Mesendoderm (in vitro differentiated cells): ENCODE data around the gene GCN1.

Experiments used
- DNase-seq: peaks from one replicate; pipeline ENCODE4 v3.0.0; 2013
- H2AK5ac ChIP-seq: 2 replicates; pipeline ENCODE4 v1.6.1; 2013; ENCODE audit warnings: low read length, inconsistent platforms
- H2BK120ac ChIP-seq: 2 replicates; pipeline ENCODE4 v1.6.1; 2013; ENCODE audit warnings: low read depth, mild to moderate bottlenecking, low read length, moderate library complexity, mixed read lengths
- H2BK15ac ChIP-seq: replicated peaks from 2 replicates; pipeline ENCODE4 v1.6.1; 2013; ENCODE audit warnings: low read depth, mild to moderate bottlenecking, moderate library complexity
- H2BK5ac ChIP-seq: 2 replicates; pipeline ENCODE4 v1.6.1; 2013; ENCODE audit warnings: low read length, inconsistent platforms
- H3K18ac ChIP-seq: 2 replicates; pipeline ENCODE4 v1.6.1; 2013; ENCODE audit warnings: mild to moderate bottlenecking, low read length, mixed read lengths
- H3K23ac ChIP-seq: one replicate; pipeline ENCODE4 v1.6.1; 2013; ENCODE audit warnings: low read length
- H3K27ac ChIP-seq: 2 replicates; pipeline ENCODE4 v1.5.1; 2013; ENCODE audit warnings: low read depth, mild to moderate bottlenecking, inconsistent platforms, low read length, moderate library complexity
- H3K27me3 ChIP-seq: 2 replicates; pipeline ENCODE4 v1.6.1; 2013; ENCODE audit warnings: low read length, control low read depth, mild to moderate bottlenecking, inconsistent platforms; ENCODE audit not compliant: insufficient read depth, poor library complexity
- H3K36me3 ChIP-seq: 2 replicates; pipeline ENCODE4 v1.6.1; 2013; ENCODE audit warnings: low read length, inconsistent platforms; ENCODE audit not compliant: control insufficient read depth, insufficient read depth
- H3K4ac ChIP-seq: one replicate; pipeline ENCODE4 v1.6.1; 2013; ENCODE audit warnings: low read depth, mild to moderate bottlenecking, low read length, moderate library complexity
- H3K4me1 ChIP-seq: 2 replicates; pipeline ENCODE4 v1.6.1; 2013; ENCODE audit warnings: low read depth, low read length, inconsistent platforms; ENCODE audit not compliant: control insufficient read depth
- H3K4me2 ChIP-seq: 2 replicates; pipeline ENCODE4 v1.6.1; 2013; ENCODE audit warnings: low read length
- H3K4me3 ChIP-seq: 2 replicates; pipeline ENCODE4 v1.5.1; 2013; ENCODE audit warnings: mild to moderate bottlenecking, low read length
- H3K56ac ChIP-seq: one replicate; pipeline ENCODE4 v1.6.1; 2013; ENCODE audit warnings: low read length
- H3K79me1 ChIP-seq: 2 replicates; pipeline ENCODE4 v1.6.1; 2013; ENCODE audit warnings: low read length, inconsistent platforms
- H3K79me2 ChIP-seq: 2 replicates; pipeline ENCODE4 v1.6.1; 2013; ENCODE audit warnings: mild to moderate bottlenecking, low read length; ENCODE audit not compliant: control insufficient read depth, insufficient read depth
- H3K9ac ChIP-seq: 2 replicates; pipeline ENCODE4 v1.6.1; 2013; ENCODE audit warnings: low read length, inconsistent platforms
- H4K5ac ChIP-seq: one replicate; pipeline ENCODE4 v1.6.1; 2013; ENCODE audit warnings: low read length
- H4K8ac ChIP-seq: one replicate; pipeline ENCODE4 v1.6.1; 2013; ENCODE audit warnings: low read depth, mild to moderate bottlenecking, control low read depth, low read length, moderate library complexity
- WGBS: extraction: QIAGEN DNeasy Blood & Tissue Kit; methylation state at CpG from one replicate; pipeline ENCODE4 v1.1.7; 2013; ENCODE audit warnings: low lambda C conversion rate, missing lambda C conversion rate; ENCODE audit not compliant: insufficient coverage; ENCODE audit errors: extremely low coverage; 5-methylcytosine and 5-hydroxymethylcytosine counted together

Gene GCN1

DNA sequence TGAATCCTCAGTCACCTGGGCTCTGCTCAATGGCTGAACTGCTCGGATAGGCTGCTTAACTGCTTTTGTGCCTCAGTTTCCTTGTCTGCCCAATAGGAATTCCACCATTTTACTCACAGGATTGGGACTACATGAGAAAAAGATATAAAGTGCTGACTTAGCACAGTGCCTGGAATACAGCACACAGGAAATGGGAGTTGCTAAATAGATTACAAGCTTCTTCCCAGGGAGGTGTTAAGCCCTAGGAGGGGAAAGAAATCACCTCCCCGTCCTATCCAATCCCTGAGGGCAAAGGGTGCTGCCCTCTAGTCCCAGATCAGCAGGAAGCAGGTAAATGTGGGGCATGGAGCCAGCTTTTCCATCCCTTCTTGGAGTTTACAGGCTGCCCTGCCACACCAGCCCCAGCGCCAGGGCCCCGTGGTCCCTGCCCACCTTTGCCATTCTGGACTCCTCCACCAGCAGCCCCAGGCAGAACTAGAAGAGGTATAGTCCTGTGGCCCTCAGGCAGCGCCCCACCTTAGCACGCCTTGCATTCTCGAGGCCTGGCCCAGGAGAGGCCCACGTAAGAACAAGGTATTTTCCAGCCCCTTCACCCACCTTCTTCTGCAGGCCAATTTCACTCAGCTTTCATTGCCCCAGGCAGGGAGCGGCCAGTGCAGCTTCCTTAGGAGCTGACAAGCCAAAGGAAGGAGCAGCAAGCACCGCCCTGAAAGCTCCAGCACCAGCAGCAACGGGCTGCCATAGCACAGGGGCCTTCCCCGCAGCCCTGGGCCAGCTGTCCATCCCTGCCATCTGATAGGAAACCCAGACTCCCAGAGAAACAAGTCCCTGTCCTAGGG lies 35.2 kb upstream of the GCN1 start:
- Histone ChIP-seq H2AK5ac (peak overlapping the region; percentile 99), H3K36me3 (peaks cover 6% of the 10 kb centered on the region), H3K56ac (peak overlapping the region; percentile 88), H3K18ac (peak overlapping the region; percentile 98), H3K4ac (peak overlapping the region; percentile 99), H3K27ac (peak overlapping the region; percentile 96), H3K4me2 (peak overlapping the region; percentile 60), H3K9ac (peak overlapping the region; percentile 79), H3K23ac (peak overlapping the region; percentile 83), H2BK15ac (no peak overlapping the region), H3K4me3 (no peak overlapping the region), H2BK5ac (peak overlapping the region; percentile 100), H4K8ac (peak overlapping the region; percentile 3), H4K5ac (peak overlapping the region; percentile 88), H3K79me1 (peaks cover 20% of the 10 kb centered on the region), H3K79me2 (peaks cover 63% of the 10 kb centered on the region), H3K4me1 (peaks cover 60% of the 10 kb centered on the region), H3K27me3 (no peaks in the 10 kb centered on the region), H2BK120ac (peak overlapping the region; percentile 63)
- no CpG with 5 or more reads among the region's 12 CpGs for WGBS
- peak; percentile 97 for DNase-seq

GRCh38 chr12:120229071-120229486 lies 34.6 kb upstream of the GCN1 start:
- H3K4me2 ChIP-seq = peak overlapping the region; percentile 59
- H3K79me2 ChIP-seq = peaks cover 59% of the 10 kb centered on the region
- no peak overlapping the region for H4K8ac ChIP-seq
- peak overlapping the region; percentile 77 for H3K4ac ChIP-seq
- peak overlapping the region; percentile 70 for H2AK5ac ChIP-seq
- H3K4me1 ChIP-seq = peaks cover 57% of the 10 kb centered on the region
- peak; percentile 96 for DNase-seq
- H3K4me3 ChIP-seq = no peak overlapping the region
- peak overlapping the region; percentile 75 for H3K18ac ChIP-seq
- H2BK5ac ChIP-seq = peak overlapping the region; percentile 100
- no peak overlapping the region for H3K23ac ChIP-seq
- peak overlapping the region; percentile 88 for H3K56ac ChIP-seq
- no peaks in the 10 kb centered on the region for H3K27me3 ChIP-seq
- no peak overlapping the region for H2BK15ac ChIP-seq
- peaks cover 6% of the 10 kb centered on the region for H3K36me3 ChIP-seq
- H3K79me1 ChIP-seq = peaks cover 22% of the 10 kb centered on the region
- peak overlapping the region; percentile 79 for H3K9ac ChIP-seq
- no CpG with 5 or more reads among the region's 7 CpGs for WGBS
- H4K5ac ChIP-seq = peak overlapping the region; percentile 88
- H3K27ac ChIP-seq = peak overlapping the region; percentile 96
- H2BK120ac ChIP-seq = peak overlapping the region; percentile 63

- H2BK15ac ChIP-seq = no peak overlapping the region
- peak overlapping the region; percentile 60 for H3K4me2 ChIP-seq
- no peak overlapping the region for H3K23ac ChIP-seq
- peak overlapping the region; percentile 99 for H2BK120ac ChIP-seq
- peaks cover 22% of the 10 kb centered on the region for H3K79me1 ChIP-seq
- no peak overlapping the region for H4K5ac ChIP-seq
- H3K27ac ChIP-seq = peak overlapping the region; percentile 96
- peak overlapping the region; percentile 57 for H4K8ac ChIP-seq
- peak overlapping the region; percentile 79 for H3K9ac ChIP-seq
- H2AK5ac ChIP-seq = peak overlapping the region; percentile 97
- H3K4me3 ChIP-seq = no peak overlapping the region
- peak overlapping the region; percentile 93 for H3K18ac ChIP-seq
- peak; percentile 98 for DNase-seq
- H2BK5ac ChIP-seq = peak overlapping the region; percentile 100
- peak overlapping the region; percentile 90 for H3K4ac ChIP-seq
- WGBS = no CpG with 5 or more reads among the region's 23 CpGs
- H3K79me2 ChIP-seq = peaks cover 53% of the 10 kb centered on the region
- peaks cover 6% of the 10 kb centered on the region for H3K36me3 ChIP-seq
- H3K56ac ChIP-seq = peak overlapping the region; percentile 88
- H3K4me1 ChIP-seq = peaks cover 52% of the 10 kb centered on the region
- no peaks in the 10 kb centered on the region for H3K27me3 ChIP-seq
Observed at GRCh38 chr12:120228291-120229070, 34.0 kb upstream of the GCN1 start.

- Histone ChIP-seq H2AK5ac (peak overlapping the region; percentile 1), H3K18ac (peak overlapping the region; percentile 64), H3K4me2 (no peak overlapping the region), H2BK120ac (no peak overlapping the region), H3K4ac (peak overlapping the region; percentile 90), H3K79me2 (peaks cover 48% of the 10 kb centered on the region), H3K27ac (peak overlapping the region; percentile 96), H3K79me1 (peaks cover 21% of the 10 kb centered on the region), H4K8ac (no peak overlapping the region), H3K4me3 (no peak overlapping the region), H3K56ac (peak overlapping the region; percentile 82), H3K36me3 (peaks cover 6% of the 10 kb centered on the region), H2BK5ac (peak overlapping the region; percentile 66), H2BK15ac (no peak overlapping the region), H3K9ac (peak overlapping the region; percentile 34), H3K27me3 (no peaks in the 10 kb centered on the region), H4K5ac (no peak overlapping the region), H3K23ac (no peak overlapping the region), H3K4me1 (peaks cover 49% of the 10 kb centered on the region)
- DNase-seq = no peak
- no CpG with 5 or more reads among the region's 3 CpGs for WGBS
Observed at GRCh38 chr12:120228041-120228290, 33.5 kb upstream of the GCN1 start.

DNA sequence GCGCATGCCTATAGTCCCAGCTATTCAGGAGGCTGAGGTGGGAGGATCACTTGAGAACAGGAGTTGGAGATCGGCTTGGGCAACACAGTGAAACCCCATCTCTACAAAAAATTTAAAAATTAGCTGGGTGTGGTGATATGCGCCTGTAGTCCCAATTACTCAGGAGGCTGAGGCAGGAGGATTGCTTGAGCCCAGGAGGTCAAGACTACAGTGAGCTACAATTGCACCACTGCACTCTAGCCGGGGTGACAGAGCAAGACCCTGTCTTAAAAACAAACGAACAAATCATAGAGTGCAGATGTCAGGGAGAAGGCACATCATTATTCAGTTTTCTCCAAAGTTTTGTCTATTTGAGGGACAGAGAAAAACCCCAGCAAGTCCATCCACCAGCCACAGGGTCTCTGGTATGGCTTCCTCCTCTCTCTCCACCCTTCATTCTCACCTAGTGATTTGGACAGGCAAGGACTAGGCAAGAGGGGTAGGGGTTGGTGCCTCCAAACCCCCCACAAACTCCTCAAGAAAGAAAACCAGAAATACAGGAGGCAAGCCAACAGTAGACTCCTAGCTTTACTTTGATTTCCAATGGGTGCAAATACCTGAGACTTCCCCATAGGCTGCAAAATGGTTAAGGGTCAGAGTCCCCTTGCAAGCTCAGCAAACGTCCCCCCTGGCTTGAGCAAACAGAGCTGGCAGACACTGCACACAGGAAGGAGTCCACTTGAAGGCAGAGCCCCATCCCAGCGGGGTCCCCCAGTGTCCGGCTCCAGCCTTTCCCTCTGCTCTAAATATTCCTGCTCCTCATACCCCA lies 32.9 kb upstream of the GCN1 start:
- H3K79me2 ChIP-seq = peaks cover 43% of the 10 kb centered on the region
- peak overlapping the region; percentile 75 for H2BK5ac ChIP-seq
- H3K27ac ChIP-seq = peak overlapping the region; percentile 96
- peaks cover 43% of the 10 kb centered on the region for H3K4me1 ChIP-seq
- WGBS = no CpG with 5 or more reads among the region's 8 CpGs
- no peak overlapping the region for H4K5ac ChIP-seq
- peak overlapping the region; percentile 90 for H3K4ac ChIP-seq
- no peak overlapping the region for H3K4me3 ChIP-seq
- peak overlapping the region; percentile 64 for H3K18ac ChIP-seq
- DNase-seq = no peak
- H3K79me1 ChIP-seq = peaks cover 18% of the 10 kb centered on the region
- peak overlapping the region; percentile 1 for H2AK5ac ChIP-seq
- no peaks in the 10 kb centered on the region for H3K27me3 ChIP-seq
- peak overlapping the region; percentile 34 for H3K9ac ChIP-seq
- no peak overlapping the region for H2BK15ac ChIP-seq
- H2BK120ac ChIP-seq = no peak overlapping the region
- peak overlapping the region; percentile 82 for H3K56ac ChIP-seq
- no peak overlapping the region for H3K4me2 ChIP-seq
- H3K36me3 ChIP-seq = peaks cover 7% of the 10 kb centered on the region
- no peak overlapping the region for H4K8ac ChIP-seq
- H3K23ac ChIP-seq = no peak overlapping the region
